ENCODE results near the gene TBX4. TPM values are rescaled to one million over a fixed set of nuclear protein-coding genes. Genes with fewer than 3 reads are reported as not detected.

Gene TBX4
- polyA plus RNA-seq, 3 donors, result not detected

DNA sequence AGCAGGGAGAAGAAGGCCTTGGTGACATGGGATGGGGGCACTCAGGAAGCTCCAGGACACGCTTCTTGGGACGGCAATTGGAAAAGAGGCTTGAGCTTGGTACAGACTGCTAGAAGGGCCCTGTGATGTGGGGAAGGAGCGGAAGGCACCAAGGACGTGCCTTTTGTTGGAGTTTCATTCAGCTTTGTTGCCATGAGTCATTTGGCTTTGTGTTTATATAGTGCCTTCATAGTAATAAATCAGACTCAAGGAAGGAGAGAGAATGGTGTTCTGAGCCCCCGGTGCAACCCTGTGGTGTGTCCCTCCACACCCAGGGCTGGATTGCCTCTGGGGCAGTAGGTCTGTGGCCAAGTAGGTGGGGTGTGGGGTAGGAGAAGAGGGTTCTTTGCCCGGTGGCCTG lies 7.4 kb upstream of the TBX4 start:
- Histone ChIP-seq H3K36me3 (replicated peaks in 1 of 2; ENCODE audit: control insufficient read depth in 1 of 2, insufficient read depth in 2 of 2, low read length in 2 of 2) (no peaks in the 10 kb centered on the region), H3K4me1 (ENCODE audit: control insufficient read depth in 1 of 2, insufficient read depth in 2 of 2, low read length in 2 of 2) (no peaks in the 10 kb centered on the region), H3K27me3 (ENCODE audit: control insufficient read depth in 2 of 2, insufficient read depth in 2 of 2, low read length in 2 of 2) (peaks cover 37 to 44% of the 10 kb centered on the region in 2 donors), H4K20me1 (ENCODE audit: insufficient read depth, low read length) (no peaks in the 10 kb centered on the region), H3K9ac (ENCODE audit: insufficient read depth, low read length, poor library complexity, severe bottlenecking) (no peak overlapping the region), H3K27ac (ENCODE audit: low read depth in 1 of 2, low read length in 2 of 2) (no peak overlapping the region), H3K4me2 (replicated peaks; ENCODE audit: extremely low read depth, low read length, poor library complexity, severe bottlenecking) (no peak overlapping the region), H3K9me3 (replicated peaks in 1 of 2; ENCODE audit: control insufficient read depth in 1 of 2, insufficient read depth in 1 of 2, low read length in 2 of 2) (peaks cover 0 to 2% of the 10 kb centered on the region in 2 donors), H3K79me2 (ENCODE audit: insufficient read depth, low read length) (no peaks in the 10 kb centered on the region), H3K4me3 (replicated peaks in 1 of 3; ENCODE audit: low read depth in 2 of 3, low read length in 3 of 3) (no peak overlapping the region), H2AFZ (ENCODE audit: insufficient read depth, low read depth, low read length, poor library complexity, severe bottlenecking) (no peak overlapping the region)
- 80% methylated on average over 6 of the region's 6 CpGs for WGBS (ENCODE audit: insufficient coverage)
- intact Hi-C loops (cut with micrococcal nuclease), result no loop called here
- DNase-seq, result no peak
- TF ChIP-seq, protein P1, sequence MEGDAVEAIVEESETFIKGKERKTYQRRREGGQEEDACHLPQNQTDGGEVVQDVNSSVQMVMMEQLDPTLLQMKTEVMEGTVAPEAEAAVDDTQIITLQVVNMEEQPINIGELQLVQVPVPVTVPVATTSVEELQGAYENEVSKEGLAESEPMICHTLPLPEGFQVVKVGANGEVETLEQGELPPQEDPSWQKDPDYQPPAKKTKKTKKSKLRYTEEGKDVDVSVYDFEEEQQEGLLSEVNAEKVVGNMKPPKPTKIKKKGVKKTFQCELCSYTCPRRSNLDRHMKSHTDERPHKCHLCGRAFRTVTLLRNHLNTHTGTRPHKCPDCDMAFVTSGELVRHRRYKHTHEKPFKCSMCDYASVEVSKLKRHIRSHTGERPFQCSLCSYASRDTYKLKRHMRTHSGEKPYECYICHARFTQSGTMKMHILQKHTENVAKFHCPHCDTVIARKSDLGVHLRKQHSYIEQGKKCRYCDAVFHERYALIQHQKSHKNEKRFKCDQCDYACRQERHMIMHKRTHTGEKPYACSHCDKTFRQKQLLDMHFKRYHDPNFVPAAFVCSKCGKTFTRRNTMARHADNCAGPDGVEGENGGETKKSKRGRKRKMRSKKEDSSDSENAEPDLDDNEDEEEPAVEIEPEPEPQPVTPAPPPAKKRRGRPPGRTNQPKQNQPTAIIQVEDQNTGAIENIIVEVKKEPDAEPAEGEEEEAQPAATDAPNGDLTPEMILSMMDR (IDR thresholded peaks at IDR 0.05), result no peak
- Mint-ChIP-seq H3K9me3 (peaks cover 0 to 2% (median 0%) of the 10 kb centered on the region in 7 donors), H3K4me3 (peak overlapping the region in 1 of 2 donors; percentile 39), H3K36me3 (no peaks in the 10 kb centered on the region), H3K27ac (no peak overlapping the region), H3K4me1 (no peaks in the 10 kb centered on the region), H3K27me3 (ENCODE audit: low read depth in 3 of 3) (peaks cover 34 to 69% (median 53%) of the 10 kb centered on the region in 3 donors)

DNA sequence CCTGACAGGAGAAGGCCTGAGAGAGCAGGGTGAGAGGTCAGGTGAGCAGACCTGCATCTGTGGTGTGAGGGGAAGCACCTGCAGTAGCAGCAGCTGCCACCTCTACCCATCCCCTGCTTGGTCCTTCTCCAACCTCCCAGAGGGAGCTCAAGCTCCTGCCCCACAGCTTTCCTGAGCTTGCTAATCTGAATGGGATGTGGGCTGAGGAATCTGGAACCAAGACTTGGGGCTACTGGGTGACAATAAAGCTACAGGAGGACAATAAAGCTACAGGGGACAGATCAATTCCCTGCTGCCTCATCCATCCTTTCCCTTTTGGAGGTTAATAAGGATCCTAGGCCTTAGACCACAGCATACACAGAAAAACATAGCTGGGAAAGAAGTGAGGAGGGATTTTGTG lies 4.9 kb upstream of the TBX4 start:
- Mint-ChIP-seq H3K36me3 (peaks cover 0 to 3% of the 10 kb centered on the region in 2 donors), H3K4me1 (peaks cover 2% of the 10 kb centered on the region), H3K27ac (peak overlapping the region in 1 of 7 donors; percentile 2), H3K27me3 (ENCODE audit: low read depth in 3 of 3) (peaks cover 49 to 83% (median 64%) of the 10 kb centered on the region in 3 donors), H3K4me3 (no peak overlapping the region), H3K9me3 (peaks cover 0 to 10% (median 0%) of the 10 kb centered on the region in 7 donors)
- H3K36me3 ChIP-seq (replicated peaks in 1 of 2; ENCODE audit: control insufficient read depth in 1 of 2, insufficient read depth in 2 of 2, low read length in 2 of 2), result no peaks in the 10 kb centered on the region
- H4K20me1 ChIP-seq (ENCODE audit: insufficient read depth, low read length), result no peaks in the 10 kb centered on the region
- no peak overlapping the region for H2AFZ ChIP-seq (ENCODE audit: insufficient read depth, low read depth, low read length, poor library complexity, severe bottlenecking)
- TF ChIP-seq, protein P1 (IDR thresholded peaks at IDR 0.05), result no peak
- H3K9me3 ChIP-seq (replicated peaks in 1 of 2; ENCODE audit: control insufficient read depth in 1 of 2, insufficient read depth in 1 of 2, low read length in 2 of 2), result peaks cover 4 to 10% of the 10 kb centered on the region in 2 donors
- H3K79me2 ChIP-seq (ENCODE audit: insufficient read depth, low read length), result no peaks in the 10 kb centered on the region
- no peak overlapping the region for H3K4me3 ChIP-seq (replicated peaks in 1 of 3; ENCODE audit: low read depth in 2 of 3, low read length in 3 of 3)
- H3K4me1 ChIP-seq (ENCODE audit: control insufficient read depth in 1 of 2, insufficient read depth in 2 of 2, low read length in 2 of 2), result peaks cover 0 to 10% of the 10 kb centered on the region in 2 donors
- H3K27me3 ChIP-seq (ENCODE audit: control insufficient read depth in 2 of 2, insufficient read depth in 2 of 2, low read length in 2 of 2), result peaks cover 54 to 68% of the 10 kb centered on the region in 2 donors
- no peak overlapping the region for H3K9ac ChIP-seq (ENCODE audit: insufficient read depth, low read length, poor library complexity, severe bottlenecking)
- intact Hi-C loops (cut with micrococcal nuclease), result no loop called here
- no peak overlapping the region for H3K27ac ChIP-seq (ENCODE audit: low read depth in 1 of 2, low read length in 2 of 2)
- DNase-seq, result no peak
- H3K4me2 ChIP-seq (replicated peaks; ENCODE audit: extremely low read depth, low read length, poor library complexity, severe bottlenecking), result no peak overlapping the region
